GM12892 (cell line): ENCODE results near the gene DUOXA2.
"Not testable (repeated sequence)": the region's sequence is repeated elsewhere in the genome, so short reads cannot be mapped to it uniquely, and the experiment has no call there.

Experiments used
- POLR2AphosphoS5 ChIP-seq: IDR thresholded peaks from 2 replicates; pipeline ENCODE4 v1.6.1; 2011; ENCODE audit warnings: low read depth, low read length, control low read depth
- TAF1 ChIP-seq: IDR thresholded peaks from 2 replicates; pipeline ENCODE4 v1.6.1; 2011; ENCODE audit warnings: low read depth, mild to moderate bottlenecking, control low read depth, low read length, borderline replicate concordance

DNA sequence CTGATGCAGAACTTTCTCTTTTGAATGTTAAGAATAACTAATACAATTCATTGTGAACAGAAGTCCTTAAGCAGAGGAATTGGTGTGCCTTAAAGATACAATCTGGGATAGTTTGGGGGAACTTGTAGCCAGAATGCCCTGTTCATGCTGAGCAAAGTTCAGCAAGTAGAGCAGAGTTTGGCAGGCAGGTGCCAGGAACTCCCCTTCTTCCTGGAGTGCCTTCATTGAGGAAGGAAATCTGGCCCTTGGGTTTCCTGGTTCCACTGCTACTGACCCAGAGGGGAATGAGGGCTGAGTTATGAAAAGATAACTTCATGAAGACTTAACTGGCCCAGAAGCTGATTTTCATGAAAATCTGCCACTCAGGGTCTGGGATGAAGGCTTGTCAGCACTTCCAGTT is 40.5 kb upstream of the DUOXA2 start:
- not testable (repeated sequence) for TF ChIP-seq TAF1, POLR2AphosphoS5
